Liver (tissue), 9 donors: ENCODE results near the gene ANKRD2. TPM values are rescaled to one million over a fixed set of nuclear protein-coding genes. Genes with fewer than 3 reads are reported as not detected.

Experiments used
- DNase-seq: peaks from one replicate; pipeline ENCODE4 v3.0.0-alpha.2; 2017; ENCODE audit warnings: low spot score
- H3K27ac ChIP-seq, 2 donors: one replicate each; pipeline ENCODE4 v1.7.0; 2013; ENCODE audit warnings: inconsistent platforms in 2 of 2, low read length in 2 of 2, control low read depth in 1 of 2, low read depth in 1 of 2, mild to moderate bottlenecking in 1 of 2
- H3K27me3 ChIP-seq, 4 donors: one replicate each; pipeline versions ENCODE4 v1.6.1 to v1.7.0; 2013; ENCODE audit warnings: low read length in 3 of 4, inconsistent platforms in 1 of 4, mild to moderate bottlenecking in 1 of 4, moderate library complexity in 1 of 4; ENCODE audit not compliant: control insufficient read depth in 4 of 4, insufficient read depth in 4 of 4
- H3K36me3 ChIP-seq, 4 donors: one replicate each; pipeline versions ENCODE4 v1.6.1 to v1.7.0; 2013; ENCODE audit warnings: low read length in 3 of 4, mild to moderate bottlenecking in 3 of 4, low read depth in 1 of 4, moderate library complexity in 1 of 4; ENCODE audit not compliant: control insufficient read depth in 4 of 4, insufficient read depth in 3 of 4
- H3K4me1 ChIP-seq, 4 donors: one replicate each; pipeline versions ENCODE4 v1.6.1 to v1.7.0; 2013; ENCODE audit warnings: low read length in 3 of 4, mild to moderate bottlenecking in 3 of 4, moderate library complexity in 1 of 4; ENCODE audit not compliant: control insufficient read depth in 4 of 4, insufficient read depth in 4 of 4
- H3K4me3 ChIP-seq, 3 donors: one replicate each; pipeline versions ENCODE4 v1.6.1 to v1.7.0; 2013; ENCODE audit warnings: low read length in 3 of 3, control low read depth in 1 of 3, low read depth in 1 of 3, mild to moderate bottlenecking in 1 of 3
- H3K9ac ChIP-seq, 2 donors: one replicate each; pipeline ENCODE4 v1.7.0; 2013; ENCODE audit warnings: low read length in 2 of 2, mild to moderate bottlenecking in 2 of 2, moderate library complexity in 2 of 2, control low read depth in 1 of 2, low read depth in 1 of 2
- H3K9me3 ChIP-seq, 4 donors: one replicate each; pipeline versions ENCODE4 v1.6.1 to v1.7.0; 2013; ENCODE audit warnings: low read length in 3 of 4; ENCODE audit not compliant: control insufficient read depth in 4 of 4
- ATF3 ChIP-seq: IDR thresholded peaks from 2 replicates; pipeline ENCODE4 v1.6.1; 2016; ENCODE audit warnings: antibody characterized with exemption
- EGR1 ChIP-seq, 2 donors: IDR thresholded peaks; 2 replicates each; pipeline ENCODE4 v1.6.1; 2016 to 2018; ENCODE audit warnings: antibody characterized with exemption in 2 of 2, low read depth in 2 of 2
- FOXA1 ChIP-seq: IDR thresholded peaks from 2 replicates; pipeline ENCODE4 v1.6.1; 2016; ENCODE audit warnings: antibody characterized with exemption
- FOXA2 ChIP-seq: IDR thresholded peaks from 2 replicates; pipeline ENCODE4 v1.6.1; 2016; ENCODE audit warnings: antibody characterized with exemption
- GABPA ChIP-seq, 2 donors: IDR thresholded peaks in 1 of 2; conservative IDR thresholded peaks in 1 of 2; 2 replicates each; pipeline ENCODE4 v1.6.1; 2016; ENCODE audit warnings: antibody characterized with exemption in 2 of 2, mild to moderate bottlenecking in 1 of 2, moderate library complexity in 1 of 2
- HNF4A ChIP-seq, 2 donors: conservative IDR thresholded peaks; 2 replicates each; pipeline ENCODE4 v1.6.1; 2016; ENCODE audit warnings: antibody characterized with exemption in 2 of 2, mild to moderate bottlenecking in 2 of 2
- HNF4G ChIP-seq: IDR thresholded peaks from 2 replicates; pipeline ENCODE4 v1.6.1; 2016; ENCODE audit warnings: antibody characterized with exemption
- NR2F2 ChIP-seq: IDR thresholded peaks from 2 replicates; pipeline ENCODE4 v1.6.1; 2016; ENCODE audit warnings: antibody characterized with exemption
- RAD21 ChIP-seq, 2 donors: IDR thresholded peaks; 2 replicates each; pipeline ENCODE4 v1.6.1; 2016; ENCODE audit warnings: antibody characterized with exemption in 2 of 2, mild to moderate bottlenecking in 2 of 2
- REST ChIP-seq: IDR thresholded peaks from 2 replicates; pipeline ENCODE4 v1.6.1; 2016; ENCODE audit warnings: antibody characterized with exemption, mild to moderate bottlenecking
- RXRA ChIP-seq, 2 donors: IDR thresholded peaks; 2 replicates each; pipeline ENCODE4 v1.6.1; 2017 to 2018; ENCODE audit warnings: antibody characterized with exemption in 2 of 2, mild to moderate bottlenecking in 1 of 2
- SP1 ChIP-seq: IDR thresholded peaks from 2 replicates; pipeline ENCODE4 v1.6.1; 2018; ENCODE audit warnings: antibody characterized with exemption, mild to moderate bottlenecking
- TAF1 ChIP-seq: conservative IDR thresholded peaks from 2 replicates; pipeline ENCODE4 v1.6.1; 2016; ENCODE audit warnings: antibody characterized with exemption, mild to moderate bottlenecking
- YY1 ChIP-seq: IDR thresholded peaks from 2 replicates; pipeline ENCODE4 v1.6.1; 2016; ENCODE audit warnings: antibody characterized with exemption, mild to moderate bottlenecking
- WGBS: extraction: QIAGEN DNeasy Blood & Tissue Kit; methylation state at CpG from one replicate; pipeline ENCODE4 v1.1.7; 2013; 5-methylcytosine and 5-hydroxymethylcytosine counted together
- polyA plus RNA-seq, 2 donors: library from polyadenylated mRNA; stranded (reverse) in 1 of 2; unstranded in 1 of 2; fragments of 200-250 nt in 1 of 2; fragments of >200 nt in 1 of 2; fragmentation: Nextera tagmentation in 1 of 2; extraction: Ambion mirVana in 1 of 2; gene quantifications; one replicate each; pipeline versions ENCODE4 v1.2.1 to v1.2.3, GENCODE V29; 2013 to 2015
- total RNA-seq, 2 donors: library from RNA; depleted of rRNA; stranded (reverse); fragments of >200 nt; gene quantifications; one replicate each; pipeline ENCODE4 v1.2.3, GENCODE V29; 2014
- TF ChIP-seq, protein P1 (sequence below): IDR thresholded peaks from 2 replicates; pipeline ENCODE4 v1.6.1; 2016; ENCODE audit warnings: antibody characterized with exemption
- TF ChIP-seq, protein P2 (sequence below): IDR thresholded peaks from 2 replicates; pipeline ENCODE4 v1.6.1; 2016; ENCODE audit warnings: antibody characterized with exemption
- donor health status: healthy.
- donor health status: healthy.
- donor health status: healthy.
- donor health status: healthy.
- donor health status: healthy.

Gene ANKRD2
- total and polyA plus RNA-seq, 4 donors, result not detected

GRCh38 chr10:97538839-97539238 lies 33.7 kb upstream of the ANKRD2 start:
- peaks cover 0 to 2% (median 0%) of the 10 kb centered on the region in 4 donors for H3K4me1 ChIP-seq
- no peaks in the 10 kb centered on the region for H3K27me3 ChIP-seq
- no peak overlapping the region for H3K4me3 ChIP-seq
- no peaks in the 10 kb centered on the region for H3K9me3 ChIP-seq
- peaks cover 0 to 2% (median 0%) of the 10 kb centered on the region in 4 donors for H3K36me3 ChIP-seq
- DNase-seq, result no peak
- 97% methylated on average over 4 of the region's 4 CpGs for WGBS
- no peak overlapping the region for H3K9ac ChIP-seq
- H3K27ac ChIP-seq, result no peak overlapping the region
- TF ChIP-seq ATF3 (no peak), TAF1 (no peak)
- TF ChIP-seq, protein P1, sequence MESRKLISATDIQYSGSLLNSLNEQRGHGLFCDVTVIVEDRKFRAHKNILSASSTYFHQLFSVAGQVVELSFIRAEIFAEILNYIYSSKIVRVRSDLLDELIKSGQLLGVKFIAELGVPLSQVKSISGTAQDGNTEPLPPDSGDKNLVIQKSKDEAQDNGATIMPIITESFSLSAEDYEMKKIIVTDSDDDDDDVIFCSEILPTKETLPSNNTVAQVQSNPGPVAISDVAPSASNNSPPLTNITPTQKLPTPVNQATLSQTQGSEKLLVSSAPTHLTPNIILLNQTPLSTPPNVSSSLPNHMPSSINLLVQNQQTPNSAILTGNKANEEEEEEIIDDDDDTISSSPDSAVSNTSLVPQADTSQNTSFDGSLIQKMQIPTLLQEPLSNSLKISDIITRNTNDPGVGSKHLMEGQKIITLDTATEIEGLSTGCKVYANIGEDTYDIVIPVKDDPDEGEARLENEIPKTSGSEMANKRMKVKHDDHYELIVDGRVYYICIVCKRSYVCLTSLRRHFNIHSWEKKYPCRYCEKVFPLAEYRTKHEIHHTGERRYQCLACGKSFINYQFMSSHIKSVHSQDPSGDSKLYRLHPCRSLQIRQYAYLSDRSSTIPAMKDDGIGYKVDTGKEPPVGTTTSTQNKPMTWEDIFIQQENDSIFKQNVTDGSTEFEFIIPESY, result no peak

DNA sequence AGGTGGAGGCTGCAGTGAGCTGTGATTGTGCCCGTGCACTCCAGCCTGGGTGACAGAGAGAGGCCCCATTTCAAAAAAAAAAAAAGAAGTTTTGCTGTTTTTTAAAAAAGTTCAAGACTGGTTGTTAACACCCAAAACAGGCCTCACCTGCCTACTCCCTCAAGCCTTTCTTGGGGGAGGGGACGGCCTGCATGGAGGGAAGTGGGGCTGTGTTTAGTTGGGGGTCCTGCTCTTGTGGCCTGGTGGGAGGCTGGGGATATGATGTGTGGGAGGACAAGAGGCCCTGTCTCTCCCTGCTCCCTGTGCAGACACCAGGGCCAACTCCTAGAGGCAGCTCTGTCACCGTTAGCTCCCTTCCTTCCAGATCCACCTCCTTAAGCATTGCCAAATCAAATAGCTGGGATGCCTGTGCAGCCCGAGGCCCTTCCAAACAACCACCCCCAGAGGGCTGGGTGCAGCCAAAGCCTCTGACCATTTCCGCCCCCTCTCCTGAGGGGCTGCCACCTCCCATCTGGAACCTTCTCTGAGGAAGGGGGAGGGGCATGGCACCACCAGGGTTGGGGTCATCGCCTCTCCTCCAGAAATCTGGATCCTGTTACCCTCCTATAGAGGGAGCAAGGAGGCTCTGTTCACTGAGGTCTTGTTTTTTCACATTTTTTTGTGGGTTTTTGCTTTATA lies 32.9 kb upstream of the ANKRD2 start:
- H3K9me3 ChIP-seq, result no peaks in the 10 kb centered on the region
- no peaks in the 10 kb centered on the region for H3K27me3 ChIP-seq
- TF ChIP-seq REST (no peak), SP1 (no peak), HNF4A (conservative IDR thresholded peaks at IDR 0.05) (no peak), FOXA2 (no peak), FOXA1 (no peak), RXRA (IDR thresholded peaks at IDR 0.05) (no peak), NR2F2 (no peak), EGR1 (IDR thresholded peaks at IDR 0.05; ENCODE audit: low read depth in 2 of 2) (no peak), ATF3 (no peak), RAD21 (IDR thresholded peaks at IDR 0.05) (no peak), GABPA (IDR thresholded peaks at IDR 0.05 in 1 of 2, conservative IDR thresholded peaks at IDR 0.05 in 1 of 2) (no peak), HNF4G (no peak), TAF1 (no peak), YY1 (no peak)
- TF ChIP-seq, protein P2, sequence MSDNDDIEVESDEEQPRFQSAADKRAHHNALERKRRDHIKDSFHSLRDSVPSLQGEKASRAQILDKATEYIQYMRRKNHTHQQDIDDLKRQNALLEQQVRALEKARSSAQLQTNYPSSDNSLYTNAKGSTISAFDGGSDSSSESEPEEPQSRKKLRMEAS, result no peak
- H3K36me3 ChIP-seq, result peaks cover 0 to 2% (median 0%) of the 10 kb centered on the region in 4 donors
- H3K4me3 ChIP-seq, result no peak overlapping the region
- H3K4me1 ChIP-seq, result peaks cover 0 to 2% (median 0%) of the 10 kb centered on the region in 4 donors
- no peak for DNase-seq
- 76% methylated on average over 6 of the region's 6 CpGs for WGBS
- no peak overlapping the region for H3K9ac ChIP-seq
- no peak overlapping the region for H3K27ac ChIP-seq
